Measurements from ENCODE around the gene TBL3.
A peak's percentile ranks its signal among the peaks of the same experiment; 100 is the strongest.

Gene TBL3

GRCh38 chr16:1929578-1930337 lies 42.1 kb upstream of the TBL3 start:
- TF ChIP-seq ZFX (IDR thresholded peaks at IDR 0.05; ENCODE audit: borderline replicate concordance): no peak
- peak; percentile 99 for TF ChIP-seq CTCF (IDR thresholded peaks at IDR 0.05)
- no peak overlapping the region for H3K27ac ChIP-seq

GRCh38 chr16:1930338-1930720 lies 41.5 kb upstream of the TBL3 start:
- no peak overlapping the region for H3K27ac ChIP-seq
- no peak for TF ChIP-seq ZFX (IDR thresholded peaks at IDR 0.05; ENCODE audit: borderline replicate concordance)
- no peak for TF ChIP-seq CTCF (IDR thresholded peaks at IDR 0.05)

- no peak overlapping the region for H3K27ac ChIP-seq
- TF ChIP-seq ZFX (IDR thresholded peaks at IDR 0.05; ENCODE audit: borderline replicate concordance) (no peak), CTCF (IDR thresholded peaks at IDR 0.05) (peak; percentile 27)
Observed at GRCh38 chr16:1932050-1933028, 39.5 kb upstream of the TBL3 start.

GRCh38 chr16:1933097-1933661 lies 38.7 kb upstream of the TBL3 start:
- H3K27ac ChIP-seq: no peak overlapping the region
- no peak for TF ChIP-seq ZFX (IDR thresholded peaks at IDR 0.05; ENCODE audit: borderline replicate concordance)
- no peak for TF ChIP-seq CTCF (IDR thresholded peaks at IDR 0.05)

GRCh38 chr16:1936945-1937479 lies 34.8 kb upstream of the TBL3 start:
- TF ChIP-seq CTCF (IDR thresholded peaks at IDR 0.05) (no peak), ZFX (IDR thresholded peaks at IDR 0.05; ENCODE audit: borderline replicate concordance) (no peak)
- H3K27ac ChIP-seq: no peak overlapping the region

- H3K27ac ChIP-seq: no peak overlapping the region
- no peak for TF ChIP-seq CTCF (IDR thresholded peaks at IDR 0.05)
- TF ChIP-seq ZFX (IDR thresholded peaks at IDR 0.05; ENCODE audit: borderline replicate concordance): no peak
Observed at GRCh38 chr16:1938316-1938715, 33.5 kb upstream of the TBL3 start.
